H1 (cell line): Measurements from ENCODE around the gene OMA1. TPM values are rescaled to one million over a fixed set of nuclear protein-coding genes. Genes with fewer than 3 reads are reported as not detected.
A peak's percentile ranks its signal among the peaks of the same experiment; 100 is the strongest.

Source experiments
- CTCF ChIA-PET: fragments of 300-600 bp; sonication (Branson Sonifier 250); formaldehyde crosslinking; loops from one replicate; lab custom pipeline; 2021; ENCODE audit not compliant: partially characterized antibody; lab: Charles Lee
- POLR2A ChIA-PET: fragments of 300-600 bp; sonication (Branson Sonifier 250); formaldehyde crosslinking; loops from one replicate; lab custom pipeline; 2021; ENCODE audit warnings: inconsistent platforms; ENCODE audit not compliant: partially characterized antibody; lab: Charles Lee
- DNase-seq, 2 experiments: peaks; one replicate each; pipeline versions ENCODE4 v3.0.0 to v3.0.0-alpha.2; 2010 to 2022; ENCODE audit warnings: low spot score in 2 of 2, low read depth in 1 of 2, mixed read lengths in 1 of 2
- FAIRE-seq: peaks from 2 replicates; lab custom pipeline; 2011; peaks lifted over from hg19 to GRCh38; lab: Jason Lieb, UNC
- H2AFZ ChIP-seq: 2 replicates; pipeline ENCODE4 v1.8.1; 2012; ENCODE audit warnings: low read length, inconsistent platforms
- H2AK5ac ChIP-seq: 2 replicates; pipeline ENCODE4 v1.6.1; 2013; ENCODE audit warnings: low read depth, low read length
- H2BK120ac ChIP-seq: replicated peaks from 2 replicates; pipeline ENCODE3; 2013; ENCODE audit warnings: low read depth, low read length, inconsistent platforms
- H2BK12ac ChIP-seq: 2 replicates; pipeline ENCODE4 v1.6.1; 2013; ENCODE audit warnings: low read depth, low read length
- H2BK15ac ChIP-seq: 2 replicates; pipeline ENCODE4 v1.6.1; 2013; ENCODE audit warnings: low read length
- H2BK20ac ChIP-seq: 2 replicates; pipeline ENCODE4 v1.6.1; 2013; ENCODE audit warnings: low read length
- H2BK5ac ChIP-seq: 2 replicates; pipeline ENCODE4 v1.6.1; 2013; ENCODE audit warnings: low read depth, low read length
- H3K14ac ChIP-seq: 2 replicates; pipeline ENCODE4 v1.6.1; 2013; ENCODE audit warnings: inconsistent platforms; ENCODE audit not compliant: insufficient read length
- H3K18ac ChIP-seq: 2 replicates; pipeline ENCODE4 v1.6.1; 2013; ENCODE audit warnings: low read length; ENCODE audit errors: extremely low read depth
- H3K23ac ChIP-seq: 2 replicates; pipeline ENCODE4 v1.6.1; 2013; ENCODE audit warnings: inconsistent platforms; ENCODE audit not compliant: insufficient read length
- H3K23me2 ChIP-seq: 2 replicates; pipeline ENCODE4 v1.6.1; 2013; ENCODE audit warnings: low read depth, low read length
- H3K27ac ChIP-seq: 2 replicates; pipeline ENCODE4 v1.6.1; 2011; ENCODE audit warnings: low read depth, low read length, inconsistent platforms
- H3K27me3 ChIP-seq, 4 experiments: replicated peaks in 1 of 4; 1 replicate in 1 of 4; 2 replicates in 3 of 4; pipeline versions ENCODE4 v1.6.1 to v1.8.1; 2011 to 2013; ENCODE audit warnings: low read length in 3 of 4, mild to moderate bottlenecking in 3 of 4, inconsistent platforms in 2 of 4, mixed read lengths in 2 of 4, moderate library complexity in 1 of 4; ENCODE audit not compliant: control insufficient read depth in 3 of 4, insufficient read depth in 3 of 4; ENCODE audit errors: extremely low read depth in 1 of 4
- H3K36me3 ChIP-seq, 4 experiments: 2 replicates each; pipeline versions ENCODE4 v1.6.1 to v1.8.1; 2011 to 2013; ENCODE audit warnings: mild to moderate bottlenecking in 4 of 4, low read length in 3 of 4, moderate library complexity in 2 of 4, control low read depth in 1 of 4, inconsistent platforms in 1 of 4; ENCODE audit not compliant: insufficient read depth in 4 of 4, control insufficient read depth in 2 of 4
- H3K4ac ChIP-seq: replicated peaks from 2 replicates; pipeline ENCODE3; 2013; ENCODE audit warnings: low read length, low read depth, mixed read lengths, inconsistent platforms; ENCODE audit not compliant: insufficient read length
- H3K4me1 ChIP-seq, 4 experiments: replicated peaks in 1 of 4; 1 replicate in 1 of 4; 2 replicates in 3 of 4; pipeline versions ENCODE4 v1.6.1 to v1.8.1; 2011 to 2013; ENCODE audit warnings: low read length in 3 of 4, inconsistent platforms in 2 of 4, mixed read lengths in 1 of 4; ENCODE audit not compliant: insufficient read depth in 4 of 4, control insufficient read depth in 3 of 4
- H3K4me2 ChIP-seq, 2 experiments: 2 replicates each; pipeline versions ENCODE4 v1.6.1 to v1.8.1; 2011 to 2013; ENCODE audit warnings: low read depth in 2 of 2, low read length in 2 of 2, control low read depth in 1 of 2, inconsistent platforms in 1 of 2, mild to moderate bottlenecking in 1 of 2; ENCODE audit not compliant: insufficient read depth in 1 of 2
- H3K4me3 ChIP-seq, 4 experiments: fragments of 200-600, 300-600 bp in 1 of 4; sonication (generic), shearing (Covaris generic), sonication (Bioruptor Twin) in 1 of 4; 2 replicates each; pipeline versions ENCODE4 v1.5.1 to v1.8.1; 2011 to 2016; ENCODE audit warnings: low read length in 4 of 4, low read depth in 3 of 4, control low read depth in 2 of 4, inconsistent platforms in 2 of 4, mild to moderate bottlenecking in 2 of 4, mixed read lengths in 1 of 4, moderate library complexity in 1 of 4; ENCODE audit not compliant: insufficient read depth in 2 of 4; ENCODE audit errors: extremely low read depth in 1 of 4
- H3K56ac ChIP-seq: replicated peaks from 2 replicates; pipeline ENCODE3; 2013; ENCODE audit warnings: low read depth, mild to moderate bottlenecking, mixed read lengths, low read length, inconsistent platforms; ENCODE audit not compliant: insufficient read length
- H3K79me1 ChIP-seq: 2 replicates; pipeline ENCODE4 v1.6.1; 2013; ENCODE audit warnings: low read depth, low read length, control low read depth
- H3K79me2 ChIP-seq, 2 experiments: 2 replicates each; pipeline versions ENCODE4 v1.6.1 to v1.8.1; 2012 to 2013; ENCODE audit warnings: low read length in 2 of 2, mild to moderate bottlenecking in 2 of 2, inconsistent platforms in 1 of 2; ENCODE audit not compliant: insufficient read depth in 2 of 2, control insufficient read depth in 1 of 2
- H3K9ac ChIP-seq, 4 experiments: replicated peaks in 1 of 4; 1 replicate in 1 of 4; 2 replicates in 3 of 4; pipeline versions ENCODE4 v1.6.1 to v1.8.1; 2011 to 2013; ENCODE audit warnings: low read depth in 3 of 4, low read length in 3 of 4, control low read depth in 2 of 4, mild to moderate bottlenecking in 2 of 4, moderate library complexity in 2 of 4, inconsistent platforms in 1 of 4; ENCODE audit errors: extremely low read depth in 1 of 4
- H3K9me3 ChIP-seq, 2 experiments: 2 replicates each; pipeline versions ENCODE4 v1.6.1 to v1.8.1; 2012 to 2013; ENCODE audit warnings: mild to moderate bottlenecking in 2 of 2, moderate library complexity in 2 of 2, control low read depth in 1 of 2, inconsistent platforms in 1 of 2, low read depth in 1 of 2, low read length in 1 of 2, mixed read lengths in 1 of 2; ENCODE audit not compliant: insufficient read depth in 2 of 2
- H4K20me1 ChIP-seq, 2 experiments: replicated peaks in 1 of 2; 2 replicates each; pipeline versions ENCODE3 to v1.8.1; 2011 to 2013; ENCODE audit warnings: inconsistent platforms in 2 of 2, low read length in 2 of 2, mild to moderate bottlenecking in 1 of 2; ENCODE audit not compliant: insufficient read depth in 2 of 2, control insufficient read depth in 1 of 2
- H4K5ac ChIP-seq: 2 replicates; pipeline ENCODE4 v1.6.1; 2013; ENCODE audit warnings: low read length, low read depth, mixed read lengths, inconsistent platforms; ENCODE audit not compliant: insufficient read length
- H4K8ac ChIP-seq: 2 replicates; pipeline ENCODE4 v1.8.0; 2013; ENCODE audit warnings: mild to moderate bottlenecking, moderate library complexity, low read length, inconsistent platforms; ENCODE audit not compliant: insufficient read depth; ENCODE audit errors: extremely low read depth
- H4K91ac ChIP-seq: replicated peaks from 2 replicates; pipeline ENCODE3; 2013; ENCODE audit warnings: low read length, mixed read lengths, inconsistent platforms; ENCODE audit not compliant: insufficient read length
- CTBP2 ChIP-seq: IDR thresholded peaks from 2 replicates; pipeline ENCODE4 v1.7.0; 2011; ENCODE audit warnings: borderline replicate concordance, mild to moderate bottlenecking, moderate library complexity, mixed read lengths, low read length; ENCODE audit not compliant: insufficient read depth, insufficient read length
- TCF12 ChIP-seq: IDR thresholded peaks from 2 replicates; pipeline ENCODE4 v1.6.1; 2011; ENCODE audit warnings: low read depth, mild to moderate bottlenecking, low read length
- USF2 ChIP-seq: IDR thresholded peaks from 2 replicates; pipeline ENCODE4 v1.6.1; 2011; ENCODE audit warnings: low read length, improper control_type of control experiment
- WGBS, 2 experiments: shearing (Covaris generic) in 1 of 2; methylation state at CpG; one replicate each; pipeline versions ENCODE4 v1.1.6 to v1.1.7; 2013 to 2015; ENCODE audit warnings: low lambda C conversion rate in 2 of 2, mixed read lengths in 2 of 2, inconsistent platforms in 1 of 2, low coverage in 1 of 2, missing lambda C conversion rate in 1 of 2; ENCODE audit not compliant: insufficient replicate concordance in 2 of 2, insufficient coverage in 1 of 2, insufficient read length in 1 of 2; ENCODE audit errors: extremely low coverage in 1 of 2, missing lambda C conversion rate in 1 of 2; 5-methylcytosine and 5-hydroxymethylcytosine counted together
- polyA plus RNA-seq, 7 experiments: library from polyadenylated mRNA; depleted of rRNA in 3 of 7; stranded (reverse) in 5 of 7; unstranded in 2 of 7; fragments of >200 nt in 5 of 7; fragments of 200-250 nt in 2 of 7; gene quantifications; 1 replicate in 5 of 7; 2 replicates in 1 of 7; 4 replicates in 1 of 7; pipeline versions ENCODE4 v1.2.1 to v1.2.3, GENCODE V29; 2011 to 2013; ENCODE audit warnings: missing spikeins in 2 of 7, mixed read lengths in 2 of 7
- total RNA-seq: library from RNA; stranded (reverse); fragmentation: NEBNext Ultra II Directional; extraction: Animal tissue kit (Norgen Biotek cat#: 25700); gene quantifications from 2 replicates; pipeline ENCODE4 v1.2.1, GENCODE V29; 2021

Gene OMA1
- total and polyA plus RNA-seq, 2 of the 8 experiments (the other 6 are each of a cell fraction or from before 2014, with no cell fraction given), result 7.7 to 11.7 TPM

DNA sequence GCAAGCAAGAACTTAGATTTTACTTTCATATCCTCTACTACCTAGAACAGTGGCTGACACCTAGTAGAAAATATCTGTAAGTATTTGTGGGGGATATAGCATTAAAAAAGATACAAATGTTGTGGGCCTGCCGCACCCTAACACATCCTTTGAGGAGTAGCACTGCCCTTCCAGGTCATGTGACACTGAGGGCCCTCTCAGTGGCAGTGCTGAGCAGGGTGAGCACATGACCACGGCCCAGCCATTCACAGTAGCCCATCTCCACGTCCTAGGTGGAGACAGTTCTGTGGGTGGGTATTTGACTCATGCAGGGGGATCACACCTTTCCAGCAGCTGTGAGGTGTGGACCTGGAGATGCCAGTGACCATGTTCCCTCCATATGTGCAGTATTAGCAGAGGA, 108.9 kb downstream of the OMA1 start:
- Histone ChIP-seq H3K79me2 (no peaks in the 10 kb centered on the region), H2BK15ac (no peak overlapping the region), H2AFZ (no peak overlapping the region), H3K14ac (no peak overlapping the region), H3K79me1 (no peaks in the 10 kb centered on the region), H4K8ac (no peak overlapping the region), H3K4ac (no peak overlapping the region), H2BK5ac (no peak overlapping the region), H3K27me3 (no peaks in the 10 kb centered on the region), H3K23me2 (no peaks in the 10 kb centered on the region; the same call in 1 of the 2 replicates), H4K91ac (peak overlapping the region; percentile 13), H3K23ac (no peak overlapping the region), H2AK5ac (no peak overlapping the region), H4K5ac (no peak overlapping the region), H3K18ac (no peak overlapping the region), H3K4me3 (no peak overlapping the region), H2BK12ac (no peak overlapping the region), H3K27ac (no peak overlapping the region), H3K9ac (no peak overlapping the region), H3K9me3 (no peaks in the 10 kb centered on the region), H3K4me1 (peaks cover 0 to 3% (median under 1%) of the 10 kb centered on the region in 4 experiments; a peak in 3 of 7 replicates), H3K4me2 (no peak overlapping the region), H4K20me1 (no peaks in the 10 kb centered on the region), H2BK20ac (no peak overlapping the region), H2BK120ac (no peak overlapping the region), H3K56ac (no peak overlapping the region), H3K36me3 (no peaks in the 10 kb centered on the region)
- 73% methylated on average over 3 of the region's 3 CpGs; no CpG with 5 or more reads in 1 of the 2 experiments for WGBS, 2 experiments
- TF ChIP-seq CTBP2, result no peak
- peak; percentile 68 for TF ChIP-seq USF2
- TF ChIP-seq TCF12, result no peak
- no peak for DNase-seq
- ChIA-PET CTCF (interaction anchor here (1.2 to 3.2 kb wide), 2 partner anchors 17 to 23 kb away, joined by 3 to 7 read pairs; no protein-coding TSS in a partner anchor), POLR2A (no interaction called here)
- FAIRE-seq, result no peak
